T47D (cell line): ENCODE measurements around the gene CCDC92.
A peak's percentile ranks its signal among the peaks of the same experiment; 100 is the strongest.

Source experiments
- DNase-seq, 2 experiments: peaks; one replicate each; pipeline versions ENCODE4 v3.0.0 to v3.0.0-alpha.2; 2011 to 2012; ENCODE audit warnings: low read depth in 1 of 2, low spot score in 1 of 2
- JUND ChIP-seq: IDR thresholded peaks from 2 replicates; pipeline ENCODE4 v1.6.1; 2012; ENCODE audit warnings: low read depth
- in situ Hi-C: cut with HindIII; loops from 2 replicates; pipeline ENCODE4 v1.10.0; 2016; ENCODE audit warnings: low sequenced_read_pairs, low pct_unique_long_range_greater_than_20kb

CCDC92 gene

DNA sequence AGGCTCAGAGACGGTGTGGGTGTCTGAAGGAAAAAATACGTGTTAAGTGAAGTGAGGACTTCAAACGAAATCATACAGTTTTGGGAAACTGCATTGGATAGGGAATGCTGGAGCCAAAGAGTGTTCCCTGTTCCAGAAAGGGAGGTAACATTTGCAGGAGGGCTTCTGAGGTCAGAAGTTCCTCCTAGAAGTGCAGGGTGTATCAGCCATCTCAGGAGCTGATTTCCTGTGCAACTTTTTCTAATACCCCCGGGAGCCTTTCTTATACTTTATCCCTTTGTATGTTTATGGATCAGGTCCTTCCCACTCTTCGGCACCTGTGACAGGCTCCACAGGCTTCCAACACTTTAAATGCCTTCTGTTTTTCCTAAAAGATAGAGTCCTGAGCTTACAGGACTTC, 25.3 kb upstream of the CCDC92 start:
- in situ Hi-C loops = no loop called here
- no peak for DNase-seq
- TF ChIP-seq JUND = no peak

DNA sequence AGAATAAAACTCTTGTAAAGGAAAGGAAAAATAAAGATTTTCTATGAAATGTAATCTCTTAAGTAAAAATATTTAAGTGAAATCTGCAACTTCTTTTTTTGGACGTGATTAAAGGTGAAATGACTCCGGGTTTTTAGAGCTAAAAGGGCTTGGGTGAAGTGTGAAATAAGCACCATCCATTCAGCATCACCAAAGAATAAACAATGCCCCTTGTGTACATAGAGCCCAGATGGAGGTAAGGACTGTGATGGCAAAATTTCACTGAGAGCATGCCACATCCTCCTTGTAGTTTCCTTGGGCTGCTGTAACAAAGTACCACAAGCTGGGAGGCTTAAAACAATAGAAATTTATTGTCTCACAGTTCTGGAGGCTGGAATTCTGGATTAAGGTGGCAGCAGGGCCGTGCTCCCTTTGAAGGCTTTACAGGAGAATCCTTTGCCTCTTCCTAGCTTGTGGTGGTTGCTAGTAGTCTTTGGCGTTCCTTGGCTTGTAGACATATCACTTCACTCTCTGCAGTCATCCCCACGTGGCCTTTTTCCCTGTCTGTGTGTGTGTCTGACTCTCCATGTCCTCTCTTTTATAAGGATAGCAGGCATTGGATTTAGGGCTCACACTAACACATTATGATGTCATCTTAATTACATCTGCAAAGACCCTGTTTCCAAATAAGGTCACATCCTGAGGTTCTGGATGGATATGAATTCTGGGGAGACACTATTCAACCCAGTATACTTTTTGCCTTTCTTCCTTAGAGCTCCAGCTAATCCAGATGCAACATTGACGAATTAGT, 24.6 kb upstream of the CCDC92 start:
- in situ Hi-C loops = no loop called here
- TF ChIP-seq JUND = no peak
- DNase-seq = no peak

DNA sequence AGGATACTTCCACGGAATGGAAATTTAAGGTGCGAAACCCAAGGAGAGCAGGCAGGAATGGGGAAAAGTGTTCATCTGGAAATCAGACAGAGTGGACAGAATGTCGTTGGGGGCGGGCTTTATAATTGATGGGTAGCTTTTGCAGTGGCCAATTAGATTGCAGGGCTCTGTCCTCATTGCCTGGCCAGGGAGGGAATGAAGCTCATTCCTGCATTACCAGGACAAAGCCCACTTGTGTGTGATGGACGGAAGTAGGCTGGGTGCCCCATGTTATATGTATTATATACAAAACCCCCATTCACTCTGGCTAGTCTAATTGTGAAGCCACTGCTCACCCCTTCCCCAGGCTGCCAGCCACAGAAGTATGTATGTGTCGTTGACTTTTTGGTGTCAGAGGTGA, 23.9 kb upstream of the CCDC92 start:
- no peak for DNase-seq
- TF ChIP-seq JUND = no peak
- in situ Hi-C loops = no loop called here

DNA sequence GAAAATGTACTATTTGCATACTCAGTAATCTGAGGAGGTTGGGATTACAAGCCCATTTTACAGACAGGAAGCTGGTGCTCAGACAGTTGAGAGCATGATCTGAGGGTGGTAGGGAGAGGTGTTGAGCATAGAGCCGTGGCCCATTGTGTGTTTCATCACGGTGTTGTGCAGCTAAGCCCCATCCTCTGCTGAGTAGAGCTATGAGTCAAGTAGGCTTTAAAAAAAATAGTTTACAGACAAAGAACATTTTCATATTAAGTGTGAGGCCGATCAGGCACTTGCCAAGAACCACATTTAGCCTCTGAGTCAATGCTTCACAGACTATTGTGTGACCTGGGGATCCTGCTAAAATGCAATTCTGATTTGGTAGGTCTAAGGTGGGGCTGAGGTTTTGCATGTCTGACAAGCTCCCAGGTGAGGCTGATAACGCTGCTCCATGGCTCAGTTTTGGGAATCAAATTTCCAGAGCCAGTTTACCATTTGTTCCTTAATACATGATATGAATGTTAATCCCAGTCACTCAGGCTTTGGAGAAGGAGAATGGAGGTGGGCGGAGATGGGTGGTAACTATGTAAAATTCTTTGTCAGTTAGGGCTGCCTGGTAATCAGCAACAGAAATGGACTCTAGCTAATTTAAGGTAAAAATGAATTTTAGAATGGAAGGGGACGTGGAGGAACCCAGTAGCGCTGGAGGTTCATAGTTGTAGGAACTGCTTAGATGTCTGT, 22.6 kb upstream of the CCDC92 start:
- no peak for TF ChIP-seq JUND
- in situ Hi-C loops = no loop called here
- DNase-seq = no peak

DNA sequence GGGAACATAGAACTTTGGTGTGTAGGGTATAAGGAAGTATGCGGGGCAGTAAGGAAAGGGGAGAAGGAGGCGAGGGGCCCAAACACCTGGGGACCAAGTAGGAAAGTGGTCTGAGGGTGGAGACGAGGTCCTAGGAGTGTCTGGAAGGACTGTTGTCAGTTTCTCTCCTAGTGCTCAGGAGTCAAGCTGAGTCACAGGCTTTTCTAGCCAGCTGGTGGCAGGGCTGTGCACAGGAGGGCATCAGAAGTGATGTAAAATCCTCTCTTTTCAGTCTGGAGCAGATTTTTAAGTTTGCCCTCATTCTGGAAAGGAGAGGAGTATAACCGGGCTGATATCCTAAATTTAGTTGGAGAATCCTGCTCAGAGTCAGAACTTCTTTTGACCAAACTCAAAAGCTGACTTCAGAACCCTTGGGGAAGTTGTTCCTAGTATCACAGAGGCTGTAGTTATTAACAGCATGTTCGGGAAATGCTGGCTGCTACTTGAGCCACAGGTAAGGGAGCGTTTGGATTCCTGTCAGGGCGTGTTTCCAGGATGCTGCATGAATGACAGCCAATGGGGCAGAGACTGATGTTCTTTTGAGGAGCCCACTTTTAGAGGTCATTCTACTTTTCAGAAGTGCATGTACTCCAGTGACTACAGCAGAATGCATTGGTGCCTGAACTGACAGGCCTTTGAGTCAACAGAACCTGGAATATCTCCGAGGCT, 19.6 kb upstream of the CCDC92 start:
- TF ChIP-seq JUND = no peak
- DNase-seq = no peak
- in situ Hi-C loops = no loop called here

DNA sequence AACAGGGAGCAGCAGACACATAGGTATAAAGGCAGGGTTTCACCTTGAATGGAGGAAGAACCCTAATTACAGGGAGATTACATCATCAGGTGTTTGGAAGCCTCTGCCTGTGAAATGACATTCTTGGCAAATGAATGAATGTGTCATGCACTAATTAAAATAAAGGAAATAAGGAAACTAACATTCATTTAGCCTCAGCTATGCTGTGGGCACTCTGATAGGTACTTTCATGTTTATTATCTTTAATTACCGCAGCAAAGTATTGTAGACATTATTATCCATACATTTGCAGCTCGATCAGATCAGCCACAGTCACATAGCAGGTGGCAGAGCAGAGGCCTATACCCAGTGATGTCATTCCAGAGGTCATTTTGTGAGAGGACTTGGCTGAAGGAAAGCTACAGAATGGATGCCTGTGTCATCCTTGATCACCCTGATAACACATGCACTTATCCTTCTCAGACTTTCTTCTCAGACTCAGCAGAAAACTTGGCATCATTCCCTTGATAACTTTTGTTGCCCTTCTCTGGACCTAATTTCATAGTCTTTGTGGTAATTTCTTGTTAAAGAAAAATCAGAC, 18.8 kb upstream of the CCDC92 start:
- DNase-seq = no peak
- no peak for TF ChIP-seq JUND
- in situ Hi-C loops = no loop called here

DNA sequence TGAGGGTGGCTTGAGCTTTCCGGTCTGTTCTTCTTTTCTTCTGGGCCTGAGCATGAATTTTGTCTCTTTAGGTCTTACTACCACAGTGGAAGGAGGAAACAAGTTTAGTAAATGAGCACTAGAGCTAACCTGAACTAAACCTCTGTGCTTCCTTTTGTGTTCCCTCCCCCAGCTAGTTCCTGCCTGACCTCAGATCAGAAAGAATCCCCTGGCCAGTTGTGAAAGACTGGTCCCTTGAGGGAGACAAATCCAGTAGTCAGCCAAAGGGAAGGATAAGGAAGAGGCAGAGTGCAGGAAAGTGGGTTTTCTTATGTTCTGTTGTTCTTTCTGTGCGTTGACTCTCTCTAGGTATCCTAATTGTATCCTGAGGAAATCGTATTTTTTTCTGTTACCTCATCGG, 17.9 kb upstream of the CCDC92 start:
- no peak for TF ChIP-seq JUND
- no peak for DNase-seq
- in situ Hi-C loops = no loop called here

DNA sequence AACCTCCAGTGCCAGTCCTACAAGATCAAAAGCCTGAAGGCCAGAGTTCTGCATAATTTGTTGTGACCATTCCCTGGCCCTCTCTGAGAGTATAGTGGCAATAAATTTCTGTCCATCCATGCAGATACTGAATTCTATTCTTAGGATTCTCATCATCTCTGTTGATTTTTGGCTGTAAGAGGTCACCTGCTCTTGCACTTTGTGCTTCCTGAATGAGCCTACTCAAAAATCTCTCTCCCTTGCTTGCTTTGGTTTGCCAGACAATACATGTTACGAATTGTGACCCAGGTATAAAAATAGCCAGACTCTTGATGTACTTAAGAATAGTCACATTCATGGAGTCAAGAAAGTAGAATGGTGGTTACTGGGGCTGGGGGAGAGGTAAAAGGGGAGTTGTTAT, 17.1 kb upstream of the CCDC92 start:
- TF ChIP-seq JUND = no peak
- DNase-seq = no peak
- in situ Hi-C loops = no loop called here

DNA sequence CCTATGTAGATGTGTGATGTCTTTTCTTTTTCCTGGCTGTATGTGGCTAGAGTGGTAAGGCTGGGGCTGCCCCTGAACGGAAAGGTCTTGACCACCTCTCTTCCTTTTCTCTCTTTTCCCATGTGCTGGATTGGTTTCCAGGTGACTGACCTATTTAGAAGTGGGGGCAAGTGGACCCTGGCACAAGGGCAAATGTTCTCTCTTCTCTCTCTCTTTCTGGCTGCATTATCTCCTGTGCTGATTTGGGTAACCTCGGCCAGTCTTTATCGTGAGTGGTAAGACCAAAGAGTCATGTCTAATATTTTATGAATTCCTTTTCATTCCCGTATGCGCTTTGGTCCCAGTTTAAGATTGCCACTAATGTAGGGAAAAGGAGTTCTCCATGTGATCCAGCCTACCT, 16.5 kb upstream of the CCDC92 start:
- no peak for TF ChIP-seq JUND
- in situ Hi-C loops = no loop called here
- no peak for DNase-seq

DNA sequence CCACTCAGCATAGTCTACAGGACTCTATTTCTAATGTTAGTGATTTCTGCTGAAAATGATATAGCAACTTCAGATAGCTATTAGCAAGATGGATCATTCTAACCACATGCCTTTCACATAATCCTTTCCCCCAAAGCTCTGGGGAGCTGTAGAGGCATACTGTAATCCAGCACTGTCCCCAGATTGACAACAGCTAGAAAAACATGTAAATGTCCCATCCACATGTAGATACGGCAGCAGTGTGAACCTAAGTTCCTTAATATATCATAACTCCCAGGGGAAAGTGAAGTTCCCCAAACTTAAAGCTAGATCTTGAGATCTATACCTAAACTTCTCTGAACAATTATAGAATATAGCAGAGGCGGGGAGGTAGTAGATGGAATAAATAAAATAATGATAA, 14.4 kb upstream of the CCDC92 start:
- TF ChIP-seq JUND = no peak
- no peak for DNase-seq
- in situ Hi-C loops = no loop called here

DNA sequence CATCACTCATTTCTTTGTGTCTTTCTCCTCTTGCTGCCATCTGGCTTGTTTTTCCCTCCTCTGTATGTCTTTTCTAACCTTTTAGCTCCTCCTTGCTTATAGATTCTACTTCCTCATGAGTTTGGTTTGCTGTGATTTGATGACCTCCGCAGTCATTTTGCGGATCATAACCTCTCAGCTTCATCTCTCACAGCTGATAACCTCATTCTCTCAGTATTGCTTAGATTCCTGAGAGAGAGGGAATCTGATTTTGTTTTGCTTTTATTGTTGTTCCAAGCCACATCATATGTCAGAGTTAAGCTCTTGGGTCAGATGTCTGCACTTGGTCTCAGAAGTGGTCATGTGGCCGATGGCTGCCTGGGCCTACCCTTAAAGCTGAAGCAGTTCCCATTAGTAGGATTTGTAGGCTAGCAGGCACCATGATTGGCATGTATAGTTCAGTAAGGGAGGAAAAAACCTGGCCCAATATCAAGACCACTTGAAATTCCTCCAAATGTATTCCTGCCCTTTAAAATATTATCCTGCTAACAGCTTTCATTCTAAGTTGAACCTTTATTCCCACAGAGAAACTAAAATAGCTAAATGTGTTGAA, 13.8 kb upstream of the CCDC92 start:
- no peak for TF ChIP-seq JUND
- DNase-seq = no peak
- in situ Hi-C loops = no loop called here

DNA sequence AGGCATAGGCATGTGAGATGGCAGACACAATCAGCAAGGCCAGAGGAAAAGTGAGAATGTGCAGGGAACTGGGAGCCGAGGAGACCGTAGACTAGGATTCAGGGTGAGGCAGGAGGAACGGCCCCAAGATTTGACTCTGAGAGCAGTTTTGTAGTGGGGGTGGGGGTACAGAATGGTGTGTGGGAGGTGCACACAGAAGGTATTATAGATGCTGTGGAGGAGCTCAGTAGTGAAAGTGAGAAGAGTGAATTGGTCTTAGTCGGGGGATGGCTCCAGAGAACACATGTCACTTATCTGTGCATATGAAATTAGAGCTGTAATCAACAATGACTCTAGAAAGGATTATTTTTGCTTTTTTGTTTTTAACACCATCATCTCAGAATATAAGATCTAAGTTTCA, 12.3 kb upstream of the CCDC92 start:
- no peak for TF ChIP-seq JUND
- in situ Hi-C loops = no loop called here
- no peak for DNase-seq

DNA sequence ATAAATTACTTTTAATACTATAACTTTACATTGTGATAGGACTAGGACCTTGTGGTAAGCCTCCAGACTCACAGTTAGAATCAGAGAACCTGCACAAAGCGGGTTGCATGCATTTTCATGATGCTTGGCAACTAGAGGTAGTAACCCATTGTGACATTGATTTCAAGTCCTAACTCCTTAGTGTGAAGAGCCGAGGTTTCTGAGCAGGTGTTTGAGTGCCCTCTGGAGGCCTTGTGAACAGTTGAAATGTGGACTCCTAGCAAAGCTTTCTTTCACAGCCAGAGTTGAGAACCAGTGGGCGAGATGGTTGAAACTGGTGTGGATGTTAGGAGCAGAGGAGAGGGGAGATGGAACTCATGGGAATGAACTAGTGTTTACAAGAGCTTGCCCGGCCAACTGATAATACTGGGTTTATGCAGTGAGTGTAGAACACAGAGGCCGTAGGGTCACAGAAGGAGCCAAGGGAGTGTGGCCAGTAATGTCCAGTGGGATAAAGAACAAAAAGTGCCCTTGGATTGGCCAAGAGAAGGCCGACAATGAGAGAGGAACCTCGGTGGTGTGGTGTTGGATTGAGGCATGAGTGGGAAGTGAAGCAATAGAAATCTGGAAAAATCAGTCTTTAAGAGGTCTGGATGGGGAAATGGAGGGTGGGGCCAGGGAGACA, 11.3 kb upstream of the CCDC92 start:
- TF ChIP-seq JUND = no peak
- in situ Hi-C loops = no loop called here
- DNase-seq = peak; percentile 52 to 87
